OCI-LY1 (cell line): ENCODE results near the gene KNCN.

Source experiments
- CTCF ChIP-seq: fragments of 200-600 bp; sonication (generic), shearing (Covaris generic); IDR thresholded peaks from 2 replicates; pipeline ENCODE4 v1.5.1; 2017; ENCODE audit warnings: mild to moderate bottlenecking, antibody characterized with exemption, low read length, moderate library complexity, mixed read lengths
- EZH2 ChIP-seq: fragments of 200-600 bp; sonication (generic), shearing (Covaris generic); IDR thresholded peaks from 2 replicates; pipeline ENCODE4 v1.8.0; 2017; ENCODE audit warnings: borderline replicate concordance, mixed run types, mild to moderate bottlenecking, antibody characterized with exemption, low read length, moderate library complexity, mixed read lengths

DNA sequence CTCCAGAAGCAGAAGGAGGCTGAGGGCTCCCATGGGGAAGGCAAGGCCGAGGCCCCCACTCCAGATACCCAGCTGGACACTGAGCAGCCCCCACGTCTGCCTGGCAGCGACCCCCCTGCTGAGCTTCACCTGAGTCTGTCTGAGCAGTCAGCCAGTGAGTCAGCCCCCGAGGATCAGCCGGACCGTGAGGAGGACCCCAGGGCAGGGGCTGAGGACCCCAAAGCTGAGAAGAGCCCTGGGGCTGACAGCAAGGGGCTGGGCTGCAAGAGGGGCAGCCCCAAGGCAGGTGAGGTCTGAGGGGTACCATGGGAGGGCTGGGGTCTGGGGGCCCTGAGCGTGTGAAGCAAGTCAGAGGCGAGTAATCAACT is 40.5 kb downstream of the KNCN start:
- TF ChIP-seq CTCF (no peak), EZH2 (no peak)
